Thyroid gland (tissue), 4 donors: ENCODE measurements around the gene BTF3L4.

Experiments
- POLR2A ChIP-seq, 2 donors: fragments of 450-650 bp; IDR thresholded peaks; one replicate each; pipeline ENCODE4 v1.6.1; 2017; ENCODE audit warnings: antibody characterized with exemption in 2 of 2, mild to moderate bottlenecking in 2 of 2, moderate library complexity in 1 of 2
- TF ChIP-seq, protein P1 (sequence below), 6 experiments: fragments of 200-600 bp in 3 of 6; fragments of 450-650 bp in 3 of 6; sonication (generic) in 3 of 6; IDR thresholded peaks; one replicate each; pipeline ENCODE4 v1.5.1; 2016 to 2019; ENCODE audit warnings: antibody characterized with exemption in 6 of 6, mild to moderate bottlenecking in 2 of 6, inconsistent platforms in 1 of 6, moderate library complexity in 1 of 6

DNA sequence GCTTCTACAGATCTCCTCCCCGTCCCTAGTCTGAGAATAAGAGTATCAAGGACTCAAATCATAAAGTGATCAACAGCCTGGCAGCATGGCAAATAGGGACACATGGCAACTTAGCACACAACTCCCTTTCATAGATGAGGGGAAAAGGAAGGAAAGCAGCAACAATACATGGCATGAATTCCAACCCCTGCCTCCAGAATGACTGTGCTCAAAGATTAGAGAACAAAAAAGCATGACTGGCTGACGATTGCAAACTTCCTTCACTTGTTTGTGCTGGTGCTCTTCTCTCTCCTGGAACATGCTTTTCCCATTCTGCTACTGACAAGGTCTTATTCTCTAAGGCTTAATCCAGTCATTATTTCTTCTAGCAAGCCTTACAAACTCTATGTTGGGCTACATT, 34.0 kb upstream of the BTF3L4 start:
- TF ChIP-seq, protein P1, sequence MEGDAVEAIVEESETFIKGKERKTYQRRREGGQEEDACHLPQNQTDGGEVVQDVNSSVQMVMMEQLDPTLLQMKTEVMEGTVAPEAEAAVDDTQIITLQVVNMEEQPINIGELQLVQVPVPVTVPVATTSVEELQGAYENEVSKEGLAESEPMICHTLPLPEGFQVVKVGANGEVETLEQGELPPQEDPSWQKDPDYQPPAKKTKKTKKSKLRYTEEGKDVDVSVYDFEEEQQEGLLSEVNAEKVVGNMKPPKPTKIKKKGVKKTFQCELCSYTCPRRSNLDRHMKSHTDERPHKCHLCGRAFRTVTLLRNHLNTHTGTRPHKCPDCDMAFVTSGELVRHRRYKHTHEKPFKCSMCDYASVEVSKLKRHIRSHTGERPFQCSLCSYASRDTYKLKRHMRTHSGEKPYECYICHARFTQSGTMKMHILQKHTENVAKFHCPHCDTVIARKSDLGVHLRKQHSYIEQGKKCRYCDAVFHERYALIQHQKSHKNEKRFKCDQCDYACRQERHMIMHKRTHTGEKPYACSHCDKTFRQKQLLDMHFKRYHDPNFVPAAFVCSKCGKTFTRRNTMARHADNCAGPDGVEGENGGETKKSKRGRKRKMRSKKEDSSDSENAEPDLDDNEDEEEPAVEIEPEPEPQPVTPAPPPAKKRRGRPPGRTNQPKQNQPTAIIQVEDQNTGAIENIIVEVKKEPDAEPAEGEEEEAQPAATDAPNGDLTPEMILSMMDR (IDR thresholded peaks at IDR 0.05) = no peak
- no peak for TF ChIP-seq POLR2A (IDR thresholded peaks at IDR 0.05)
